Chondrocyte (in vitro differentiated cells): ENCODE results near the gene DCTN5. TPM values are rescaled to one million over a fixed set of nuclear protein-coding genes. Genes with fewer than 3 reads are reported as not detected.

Experiments
- DNase-seq: peaks from one replicate; pipeline ENCODE4 v3.0.0; 2021; ENCODE audit warnings: mixed read lengths, low spot score
- H3K27ac Mint-ChIP-seq: one replicate; pipeline ENCODE4 v1.8.0; 2021; ENCODE audit warnings: mild to moderate bottlenecking, moderate library complexity, mixed read lengths; ENCODE audit not compliant: unreplicated experiment
- H3K27me3 Mint-ChIP-seq: 2 replicates; pipeline ENCODE4 v1.8.0; 2021; ENCODE audit warnings: low read depth, mixed read lengths
- H3K36me3 Mint-ChIP-seq: 2 replicates; pipeline ENCODE4 v1.8.0; 2021; ENCODE audit warnings: low read depth, mixed read lengths
- H3K4me1 Mint-ChIP-seq: 2 replicates; pipeline ENCODE4 v1.8.0; 2021; ENCODE audit warnings: low read depth, mild to moderate bottlenecking, mixed read lengths
- H3K4me3 Mint-ChIP-seq: one replicate; pipeline ENCODE4 v1.8.0; 2021; ENCODE audit warnings: mild to moderate bottlenecking, moderate library complexity, mixed read lengths; ENCODE audit not compliant: unreplicated experiment
- H3K9me3 Mint-ChIP-seq: 2 replicates; pipeline ENCODE4 v1.8.0; 2021; ENCODE audit warnings: low read depth, mixed read lengths
- CTCF ChIP-seq: fragments of 200-600 bp; sonication (generic); IDR thresholded peaks from 2 replicates; pipeline ENCODE4 v1.5.0; 2021; ENCODE audit warnings: antibody characterized with exemption, mild to moderate bottlenecking, moderate library complexity
- total RNA-seq: library from RNA; stranded (reverse); gene quantifications from 3 replicates; pipeline ENCODE4 v1.2.1, GENCODE V29; 2021

Gene DCTN5
- total RNA-seq, 1 donor from 2014 or later = 65.9 TPM

GRCh38 chr16:23682181-23682580 lies 40.9 kb downstream of the DCTN5 start:
- peaks cover 26% of the 10 kb centered on the region for H3K4me1 Mint-ChIP-seq
- no peaks in the 10 kb centered on the region for H3K9me3 Mint-ChIP-seq
- no peaks in the 10 kb centered on the region for H3K27me3 Mint-ChIP-seq
- TF ChIP-seq CTCF = no peak
- DNase-seq = no peak
- no peak overlapping the region for H3K27ac Mint-ChIP-seq
- peaks cover 16% of the 10 kb centered on the region for H3K36me3 Mint-ChIP-seq
- H3K4me3 Mint-ChIP-seq = no peak overlapping the region

- TF ChIP-seq CTCF = no peak
- Mint-ChIP-seq H3K4me3 (no peak overlapping the region), H3K36me3 (peaks cover 26% of the 10 kb centered on the region), H3K27ac (no peak overlapping the region), H3K4me1 (peaks cover 21% of the 10 kb centered on the region), H3K27me3 (no peaks in the 10 kb centered on the region), H3K9me3 (no peaks in the 10 kb centered on the region)
- DNase-seq = no peak
These were observed 42.2 kb downstream of the DCTN5 start for GRCh38 chr16:23683487-23683886.

GRCh38 chr16:23687034-23687808 lies 46.0 kb downstream of the DCTN5 start:
- Mint-ChIP-seq H3K4me1 (no peaks in the 10 kb centered on the region), H3K36me3 (peaks cover 37% of the 10 kb centered on the region), H3K27me3 (no peaks in the 10 kb centered on the region), H3K4me3 (no peak overlapping the region), H3K9me3 (no peaks in the 10 kb centered on the region), H3K27ac (no peak overlapping the region)
- no peak for DNase-seq
- no peak for TF ChIP-seq CTCF

GRCh38 chr16:23689442-23690187 lies 48.3 kb downstream of the DCTN5 start:
- no peaks in the 10 kb centered on the region for H3K9me3 Mint-ChIP-seq
- no peaks in the 10 kb centered on the region for H3K27me3 Mint-ChIP-seq
- no peak overlapping the region for H3K27ac Mint-ChIP-seq
- TF ChIP-seq CTCF = no peak
- no peak for DNase-seq
- H3K4me3 Mint-ChIP-seq = no peak overlapping the region
- H3K4me1 Mint-ChIP-seq = peaks cover 4% of the 10 kb centered on the region
- peaks cover 31% of the 10 kb centered on the region for H3K36me3 Mint-ChIP-seq

- Mint-ChIP-seq H3K27me3 (no peaks in the 10 kb centered on the region), H3K4me3 (no peak overlapping the region), H3K4me1 (peaks cover 9% of the 10 kb centered on the region), H3K9me3 (no peaks in the 10 kb centered on the region), H3K27ac (no peak overlapping the region), H3K36me3 (peaks cover 29% of the 10 kb centered on the region)
- no peak for DNase-seq
- TF ChIP-seq CTCF = no peak
These were observed 49.7 kb downstream of the DCTN5 start for GRCh38 chr16:23690771-23691482.
